Endothelial cell of umbilical vein (primary cell): ENCODE data around the gene NEK4.

ENCODE experiments used
- CTCF ChIP-seq, 2 donors: IDR thresholded peaks; 1 replicate in 1 of 2; 2 replicates in 1 of 2; pipeline ENCODE4 v1.5.1; 2011; ENCODE audit warnings: low read length in 2 of 2, mild to moderate bottlenecking in 2 of 2, moderate library complexity in 2 of 2, control low read depth in 1 of 2, inconsistent platforms in 1 of 2, low read depth in 1 of 2; ENCODE audit not compliant: insufficient read depth in 1 of 2; ENCODE audit errors: extremely low read depth in 1 of 2
- EZH2 ChIP-seq: IDR thresholded peaks from 2 replicates; pipeline ENCODE4 v1.6.1; 2012; ENCODE audit warnings: borderline replicate concordance, low read depth, mild to moderate bottlenecking, moderate library complexity, low read length, inconsistent platforms; ENCODE audit not compliant: severe bottlenecking
- MAX ChIP-seq: IDR thresholded peaks from 2 replicates; pipeline ENCODE4 v1.6.1; 2011; ENCODE audit not compliant: insufficient read depth, insufficient read length
- MYC ChIP-seq: IDR thresholded peaks from one replicate; pipeline ENCODE4 v1.6.1; 2011; ENCODE audit warnings: mild to moderate bottlenecking, low read depth, low read length
- POLR2A ChIP-seq: IDR thresholded peaks from 2 replicates; pipeline ENCODE4 v1.6.1; 2012; ENCODE audit warnings: low read depth, mild to moderate bottlenecking, control low read depth, low read length

DNA sequence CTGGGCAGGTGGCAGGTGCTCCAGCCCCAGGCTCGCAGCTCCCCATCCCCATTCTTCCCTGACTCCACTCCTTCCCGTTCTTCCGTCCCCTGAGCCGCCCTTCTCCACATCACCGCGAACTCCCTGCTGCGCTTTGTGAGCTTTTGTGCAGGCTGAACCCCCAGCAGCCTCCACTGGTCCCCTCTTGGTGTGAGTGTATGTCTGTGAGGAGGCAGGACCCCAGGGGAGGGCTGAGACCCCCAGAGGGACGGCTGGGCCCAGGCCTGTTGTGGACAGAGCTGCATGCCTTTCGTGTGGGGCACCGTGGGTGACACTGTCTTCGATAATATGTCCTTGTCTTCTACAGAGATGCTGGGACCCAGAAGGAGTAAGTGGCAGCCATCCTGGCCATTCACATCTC lies 16.5 kb upstream of the NEK4 start:
- TF ChIP-seq POLR2A (no peak), CTCF (IDR thresholded peaks at IDR 0.05; ENCODE audit: extremely low read depth in 1 of 2, insufficient read depth in 1 of 2, low read depth in 1 of 2, low read length in 2 of 2) (no peak), EZH2 (no peak), MAX (no peak), MYC (no peak)
